ENCODE data around the gene RABGAP1L. TPM values are rescaled to one million over a fixed set of nuclear protein-coding genes. Genes with fewer than 3 reads are reported as not detected.

The RABGAP1L gene
- total and polyA plus RNA-seq, 2 of the 8 experiments (the other 6 are each of a cell fraction or from before 2014, with no cell fraction given), result 33.3 to 156 TPM

DNA sequence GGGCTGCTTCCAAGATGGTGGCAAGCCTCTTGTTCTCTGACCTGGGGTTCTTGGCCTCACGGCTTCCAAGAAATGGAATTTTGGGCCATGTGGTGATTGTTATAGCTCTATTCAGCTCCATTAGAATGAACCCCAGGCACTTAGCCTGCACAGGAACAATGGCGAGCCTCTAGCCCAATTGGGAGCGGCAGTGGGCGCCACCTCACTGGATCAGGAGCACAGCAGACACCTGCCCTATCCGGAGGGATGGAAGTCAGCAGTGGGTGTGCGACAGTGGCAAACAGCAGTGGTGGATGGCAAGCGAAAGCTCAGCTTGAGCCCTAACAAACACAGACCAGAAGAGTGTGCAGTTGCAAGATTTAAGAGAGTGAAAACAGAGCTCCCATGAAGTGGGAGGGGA, 519.3 kb downstream of the RABGAP1L start:
- DNase-seq (ENCODE audit: low read depth in 1 of 2, low spot score in 2 of 2) (no peak), FAIRE-seq (no peak)
- H2BK20ac ChIP-seq (ENCODE audit: low read length), result 0 out of 2 replicates have a peak overlapping the region, but pooled peaks have one; percentile 27
- no peak overlapping the region for H3K56ac ChIP-seq (replicated peaks; ENCODE audit: insufficient read length, low read depth, low read length)
- H3K23me2 ChIP-seq (ENCODE audit: low read depth, low read length), result no peaks in the 10 kb centered on the region
- no peak overlapping the region for H3K14ac ChIP-seq (ENCODE audit: insufficient read length)
- no peak overlapping the region for H2BK12ac ChIP-seq (ENCODE audit: low read depth, low read length)
- H3K79me1 ChIP-seq (ENCODE audit: low read depth, low read length), result no peaks in the 10 kb centered on the region
- no peaks in the 10 kb centered on the region for H3K36me3 ChIP-seq (ENCODE audit: control insufficient read depth in 2 of 4, insufficient read depth in 4 of 4, low read length in 3 of 4)
- H3K9me3 ChIP-seq (ENCODE audit: insufficient read depth in 2 of 2, low read depth in 1 of 2, low read length in 1 of 2), result no peaks in the 10 kb centered on the region
- no peak overlapping the region for H2BK15ac ChIP-seq (ENCODE audit: low read length)
- no peaks in the 10 kb centered on the region for H4K20me1 ChIP-seq (replicated peaks in 1 of 2; ENCODE audit: control insufficient read depth in 1 of 2, insufficient read depth in 2 of 2, low read length in 2 of 2)
- H3K27me3 ChIP-seq (replicated peaks in 1 of 4; ENCODE audit: control insufficient read depth in 3 of 4, extremely low read depth in 1 of 4, insufficient read depth in 3 of 4, low read length in 3 of 4), result no peaks in the 10 kb centered on the region
- H3K79me2 ChIP-seq (ENCODE audit: control insufficient read depth in 1 of 2, insufficient read depth in 2 of 2, low read length in 2 of 2), result no peaks in the 10 kb centered on the region
- H3K23ac ChIP-seq (ENCODE audit: insufficient read length), result no peak overlapping the region
- H3K4me2 ChIP-seq (ENCODE audit: insufficient read depth in 1 of 2, low read depth in 2 of 2, low read length in 2 of 2), result no peak overlapping the region
- H2AFZ ChIP-seq (ENCODE audit: low read length), result 0 out of 2 replicates have a peak overlapping the region, but pooled peaks have one; percentile 14
- H4K8ac ChIP-seq (ENCODE audit: extremely low read depth, insufficient read depth, low read length), result no peak overlapping the region; the same call in 1 of the 2 replicates
- no peaks in the 10 kb centered on the region for H3K4me1 ChIP-seq (replicated peaks in 1 of 4; ENCODE audit: control insufficient read depth in 3 of 4, insufficient read depth in 4 of 4, low read length in 3 of 4)
- no peak overlapping the region for H3K4me3 ChIP-seq (ENCODE audit: extremely low read depth in 1 of 4, insufficient read depth in 2 of 4, low read depth in 3 of 4, low read length in 4 of 4)
- H4K91ac ChIP-seq (replicated peaks; ENCODE audit: insufficient read length, low read length), result no peak overlapping the region
- H2BK5ac ChIP-seq (ENCODE audit: low read depth, low read length), result peak overlapping the region; percentile 75; the same call in 1 of the 2 replicates
- H4K5ac ChIP-seq (ENCODE audit: insufficient read length, low read depth, low read length), result no peak overlapping the region
- H3K18ac ChIP-seq (ENCODE audit: extremely low read depth, low read length), result no peak overlapping the region
- no peak overlapping the region for H3K9ac ChIP-seq (replicated peaks in 1 of 4; ENCODE audit: extremely low read depth in 1 of 4, low read depth in 3 of 4, low read length in 3 of 4)
- CTCF ChIA-PET (ENCODE audit: partially characterized antibody), result no interaction called here
- no peak overlapping the region for H2AK5ac ChIP-seq (ENCODE audit: low read depth, low read length)
- H3K27ac ChIP-seq (ENCODE audit: low read depth, low read length), result no peak overlapping the region
- WGBS, 2 experiments (ENCODE audit: extremely low coverage in 1 of 2, insufficient coverage in 1 of 2, insufficient read length in 1 of 2, insufficient replicate concordance in 2 of 2, low coverage in 1 of 2, low lambda C conversion rate in 2 of 2, missing lambda C conversion rate in 1 of 2), result 90% methylated on average over 7 of the region's 7 CpGs; no CpG with 5 or more reads in 1 of the 2 experiments
- POLR2A ChIA-PET (ENCODE audit: partially characterized antibody), result no interaction called here
- no peak overlapping the region for H2BK120ac ChIP-seq (replicated peaks; ENCODE audit: low read depth, low read length)
- no peak overlapping the region for H3K4ac ChIP-seq (replicated peaks; ENCODE audit: insufficient read length, low read depth, low read length)
- peak; percentile 44; the same call in 1 of the 2 replicates for TF ChIP-seq YY1 (IDR thresholded peaks at IDR 0.05; ENCODE audit: low read depth, low read length)

All from H1 (cell line).